K562 (cell line): Measurements from ENCODE around the gene NIN. TPM values are rescaled to one million over a fixed set of nuclear protein-coding genes. Genes with fewer than 3 reads are reported as not detected.

ENCODE experiments used
- BHLHE40 ChIP-seq: IDR thresholded peaks from 2 replicates; pipeline ENCODE4 v1.6.1; 2011; ENCODE audit warnings: low read length, improper control_type of control experiment
- HDAC8 ChIP-seq: fragments of 450-650 bp; IDR thresholded peaks from 2 replicates; pipeline ENCODE4 v1.6.1; 2016; ENCODE audit warnings: mild to moderate bottlenecking, missing genetic modification characterization, moderate library complexity, missing compliant biosample characterization
- TRIM28 ChIP-seq: fragments of 450-650 bp; IDR thresholded peaks from 2 replicates; pipeline ENCODE4 v1.6.1; 2017
- ZEB2 ChIP-seq: fragments of 450-650 bp; IDR thresholded peaks from 2 replicates; pipeline ENCODE4 v1.6.1; 2016
- ZNF280B ChIP-seq: fragments of 250-450 bp; sonication (Bioruptor Pico); IDR thresholded peaks from 2 replicates; pipeline ENCODE4 v1.5.1; 2021; ENCODE audit warnings: mild to moderate bottlenecking
- ZNF354B ChIP-seq: fragments of 250-450 bp; sonication (Bioruptor Pico); IDR thresholded peaks from 2 replicates; pipeline ENCODE4 v1.4.0; 2020
- polyA plus RNA-seq, 8 experiments: library from polyadenylated mRNA; depleted of rRNA in 4 of 8; stranded (reverse) in 5 of 8; unstranded in 3 of 8; fragments of >200 nt; fragmentation: Nextera tagmentation in 2 of 8; fragmentation: Illumina TruSeq in 1 of 8; extraction: Ambion mirVana in 2 of 8; extraction: Trizol in 1 of 8; gene quantifications; 2 replicates each; pipeline versions ENCODE4 v1.2.1 to v1.2.3, GENCODE V29; 2011 to 2014; ENCODE audit warnings: inconsistent platforms in 1 of 8, missing spikeins in 1 of 8
- total RNA-seq, 7 experiments: library from RNA; depleted of rRNA in 6 of 7; stranded (reverse); fragments of >200 nt in 6 of 7; fragmentation: Illumina TruSeq in 2 of 7; extraction: Trizol in 2 of 7; gene quantifications; 2 replicates each; pipeline versions ENCODE4 v1.2.1 to v1.2.3, GENCODE V29; 2011 to 2021; ENCODE audit warnings: low replicate concordance in 1 of 7
- TF ChIP-seq, protein P1 (sequence below): fragments of 450-650 bp; formaldehyde crosslinking; IDR thresholded peaks from 2 replicates; pipeline ENCODE4 v1.4.0; 2020; ENCODE audit warnings: mild to moderate bottlenecking, moderate library complexity
- TF ChIP-seq, protein P2 (sequence below), 2 experiments: fragments of 450-650 bp; IDR thresholded peaks; 2 replicates each; pipeline ENCODE4 v1.6.1; 2016; ENCODE audit warnings: mild to moderate bottlenecking in 2 of 2, borderline replicate concordance in 1 of 2, low read depth in 1 of 2, moderate library complexity in 1 of 2
- TF ChIP-seq, protein P3 (sequence below): sonication (generic); formaldehyde crosslinking; IDR thresholded peaks from 2 replicates; pipeline ENCODE4 v1.8.0; 2022; ENCODE audit warnings: mild to moderate bottlenecking, missing genetic modification reagents
- TF ChIP-seq, protein P4 (sequence below), 3 experiments: fragments of 200-800 bp in 1 of 3; sonication (Bioruptor generic) in 1 of 3; sonication (generic) in 1 of 3; formaldehyde crosslinking in 1 of 3; IDR thresholded peaks; 2 replicates each; pipeline versions ENCODE4 v1.6.1 to v1.8.0; 2016 to 2022; ENCODE audit warnings: mild to moderate bottlenecking in 2 of 3, missing compliant biosample characterization in 2 of 3, missing genetic modification characterization in 2 of 3, missing genetic modification reagents in 1 of 3
- TF ChIP-seq, protein P5 (sequence below): sonication (generic); formaldehyde crosslinking; IDR thresholded peaks from 2 replicates; pipeline ENCODE4 v1.8.0; 2022; ENCODE audit warnings: mild to moderate bottlenecking, low read depth, missing genetic modification reagents

Gene NIN
- total and polyA plus RNA-seq, 9 of the 15 experiments (the other 6 are each of a cell fraction or from before 2014, with no cell fraction given) = 0.84 to 8.4 (median 5.0) TPM

DNA sequence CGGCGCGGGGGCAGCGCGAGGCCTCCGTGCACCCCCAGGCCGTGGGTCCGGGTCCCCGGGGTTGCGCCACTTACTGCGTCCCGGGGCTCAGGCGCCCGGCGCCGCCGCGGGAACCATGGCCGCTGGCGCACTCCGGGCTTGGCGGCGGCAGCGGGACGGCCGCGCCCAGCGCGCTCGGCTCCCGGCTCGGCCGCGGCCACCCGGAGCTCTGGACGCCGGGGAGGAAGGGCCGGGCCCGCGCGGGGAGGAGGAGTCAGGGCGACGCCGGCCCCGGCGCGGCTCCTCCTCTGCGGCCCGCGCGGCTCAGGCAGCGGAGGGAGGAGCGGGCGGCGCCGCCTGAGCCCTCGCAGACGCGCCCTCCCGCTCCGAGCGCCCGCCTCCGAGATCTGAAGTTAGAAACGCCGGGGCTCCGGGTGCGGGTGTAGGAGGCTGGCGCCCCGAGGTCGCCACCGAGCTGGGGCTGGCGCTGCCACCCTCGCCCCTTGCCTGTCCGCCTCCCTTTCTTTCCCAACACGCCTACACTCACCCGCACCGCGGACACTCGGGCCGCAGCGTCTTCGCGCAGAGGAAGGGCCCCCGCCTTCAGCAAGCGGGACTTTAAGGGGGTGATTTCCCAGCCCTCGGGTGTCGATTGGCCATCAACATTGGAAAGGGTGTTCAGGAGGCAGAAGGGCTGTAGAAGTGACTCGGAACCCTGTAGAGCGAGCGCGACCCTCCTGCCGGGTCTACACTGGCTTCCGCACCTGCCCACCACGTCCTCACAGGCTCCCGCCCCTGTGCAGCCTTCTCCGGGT is at the start of gene NIN (continued):
- TF ChIP-seq, protein P1, sequence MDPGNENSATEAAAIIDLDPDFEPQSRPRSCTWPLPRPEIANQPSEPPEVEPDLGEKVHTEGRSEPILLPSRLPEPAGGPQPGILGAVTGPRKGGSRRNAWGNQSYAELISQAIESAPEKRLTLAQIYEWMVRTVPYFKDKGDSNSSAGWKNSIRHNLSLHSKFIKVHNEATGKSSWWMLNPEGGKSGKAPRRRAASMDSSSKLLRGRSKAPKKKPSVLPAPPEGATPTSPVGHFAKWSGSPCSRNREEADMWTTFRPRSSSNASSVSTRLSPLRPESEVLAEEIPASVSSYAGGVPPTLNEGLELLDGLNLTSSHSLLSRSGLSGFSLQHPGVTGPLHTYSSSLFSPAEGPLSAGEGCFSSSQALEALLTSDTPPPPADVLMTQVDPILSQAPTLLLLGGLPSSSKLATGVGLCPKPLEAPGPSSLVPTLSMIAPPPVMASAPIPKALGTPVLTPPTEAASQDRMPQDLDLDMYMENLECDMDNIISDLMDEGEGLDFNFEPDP (CRISPR knock-in tag) = no peak
- TF ChIP-seq, protein P2, sequence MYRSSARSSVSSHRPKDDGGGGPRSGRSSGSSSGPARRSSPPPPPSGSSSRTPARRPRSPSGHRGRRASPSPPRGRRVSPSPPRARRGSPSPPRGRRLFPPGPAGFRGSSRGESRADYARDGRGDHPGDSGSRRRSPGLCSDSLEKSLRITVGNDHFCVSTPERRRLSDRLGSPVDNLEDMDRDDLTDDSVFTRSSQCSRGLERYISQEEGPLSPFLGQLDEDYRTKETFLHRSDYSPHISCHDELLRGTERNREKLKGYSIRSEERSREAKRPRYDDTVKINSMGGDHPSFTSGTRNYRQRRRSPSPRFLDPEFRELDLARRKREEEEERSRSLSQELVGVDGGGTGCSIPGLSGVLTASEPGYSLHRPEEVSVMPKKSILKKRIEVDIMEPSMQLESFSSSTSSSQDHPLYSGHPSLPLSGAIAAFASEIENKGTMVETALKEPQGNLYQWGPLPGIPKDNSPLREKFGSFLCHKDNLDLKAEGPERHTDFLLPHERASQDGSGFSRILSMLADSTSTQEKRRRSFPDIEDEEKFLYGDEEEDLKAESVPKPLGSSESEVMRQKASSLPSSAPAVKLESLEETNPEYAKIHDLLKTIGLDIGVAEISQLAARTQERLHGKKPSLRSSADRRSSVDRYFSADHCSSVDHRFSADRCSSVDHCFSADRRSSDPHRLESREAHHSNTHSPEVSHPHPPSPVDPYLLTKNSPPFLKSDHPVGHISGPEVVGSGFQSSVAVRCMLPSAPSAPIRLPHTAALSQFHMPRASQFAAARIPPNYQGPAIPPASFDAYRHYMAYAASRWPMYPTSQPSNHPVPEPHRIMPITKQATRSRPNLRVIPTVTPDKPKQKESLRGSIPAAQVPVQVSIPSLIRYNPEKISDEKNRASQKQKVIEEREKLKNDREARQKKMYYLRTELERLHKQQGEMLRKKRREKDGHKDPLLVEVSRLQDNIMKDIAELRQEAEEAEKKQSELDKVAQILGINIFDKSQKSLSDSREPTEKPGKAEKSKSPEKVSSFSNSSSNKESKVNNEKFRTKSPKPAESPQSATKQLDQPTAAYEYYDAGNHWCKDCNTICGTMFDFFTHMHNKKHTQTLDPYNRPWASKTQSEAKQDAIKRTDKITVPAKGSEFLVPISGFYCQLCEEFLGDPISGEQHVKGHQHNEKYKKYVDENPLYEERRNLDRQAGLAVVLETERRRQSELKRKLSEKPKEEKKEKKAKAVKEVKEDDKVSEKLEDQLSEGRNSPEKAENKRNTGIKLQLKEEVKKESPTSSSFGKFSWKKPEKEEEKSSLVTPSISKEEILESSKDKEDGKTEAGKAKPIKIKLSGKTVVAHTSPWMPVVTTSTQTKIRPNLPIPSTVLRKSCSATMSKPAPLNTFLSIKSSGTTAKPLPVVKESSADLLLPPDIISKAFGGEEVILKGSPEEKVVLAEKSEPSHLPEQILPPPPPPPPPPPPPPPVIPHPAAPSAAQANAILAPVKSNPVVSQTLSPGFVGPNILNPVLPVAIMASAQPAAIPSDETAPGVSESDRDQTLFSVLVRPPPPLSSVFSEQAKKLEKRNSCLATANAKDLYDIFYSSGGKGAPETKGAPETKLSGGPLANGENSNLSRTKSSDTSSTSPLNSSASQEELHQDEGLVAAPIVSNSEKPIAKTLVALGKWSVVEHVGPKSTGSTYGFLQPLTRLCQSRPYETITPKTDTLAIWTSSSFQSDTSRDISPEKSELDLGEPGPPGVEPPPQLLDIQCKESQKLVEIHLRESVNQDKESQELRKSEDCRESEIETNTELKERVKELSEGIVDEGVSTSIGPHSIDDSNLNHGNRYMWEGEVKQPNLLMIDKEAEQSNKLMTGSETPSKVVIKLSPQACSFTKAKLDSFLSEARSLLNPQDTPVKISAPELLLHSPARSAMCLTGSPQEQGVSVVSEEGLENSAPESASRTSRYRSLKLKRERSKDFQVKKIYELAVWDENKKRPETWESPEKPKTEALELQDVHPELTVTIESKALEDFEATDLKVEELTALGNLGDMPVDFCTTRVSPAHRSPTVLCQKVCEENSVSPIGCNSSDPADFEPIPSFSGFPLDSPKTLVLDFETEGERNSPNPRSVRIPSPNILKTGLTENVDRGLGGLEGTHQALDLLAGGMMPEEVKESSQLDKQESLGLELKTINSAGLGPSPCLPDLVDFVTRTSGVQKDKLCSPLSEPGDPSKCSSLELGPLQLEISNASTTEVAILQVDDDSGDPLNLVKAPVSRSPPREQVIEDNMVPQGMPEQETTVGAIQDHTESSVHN (IDR thresholded peaks at IDR 0.05; ENCODE audit: borderline replicate concordance in 1 of 2, low read depth in 1 of 2) = no peak
- TF ChIP-seq HDAC8 (tag) (no peak), BHLHE40 (no peak), ZNF280B (CRISPR knock-in tag) (no peak), TRIM28 (no peak), ZNF354B (no peak), ZEB2 (no peak)
- TF ChIP-seq, protein P3, sequence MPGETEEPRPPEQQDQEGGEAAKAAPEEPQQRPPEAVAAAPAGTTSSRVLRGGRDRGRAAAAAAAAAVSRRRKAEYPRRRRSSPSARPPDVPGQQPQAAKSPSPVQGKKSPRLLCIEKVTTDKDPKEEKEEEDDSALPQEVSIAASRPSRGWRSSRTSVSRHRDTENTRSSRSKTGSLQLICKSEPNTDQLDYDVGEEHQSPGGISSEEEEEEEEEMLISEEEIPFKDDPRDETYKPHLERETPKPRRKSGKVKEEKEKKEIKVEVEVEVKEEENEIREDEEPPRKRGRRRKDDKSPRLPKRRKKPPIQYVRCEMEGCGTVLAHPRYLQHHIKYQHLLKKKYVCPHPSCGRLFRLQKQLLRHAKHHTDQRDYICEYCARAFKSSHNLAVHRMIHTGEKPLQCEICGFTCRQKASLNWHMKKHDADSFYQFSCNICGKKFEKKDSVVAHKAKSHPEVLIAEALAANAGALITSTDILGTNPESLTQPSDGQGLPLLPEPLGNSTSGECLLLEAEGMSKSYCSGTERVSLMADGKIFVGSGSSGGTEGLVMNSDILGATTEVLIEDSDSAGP (CRISPR knock-in tag) = no peak
- TF ChIP-seq, protein P4, sequence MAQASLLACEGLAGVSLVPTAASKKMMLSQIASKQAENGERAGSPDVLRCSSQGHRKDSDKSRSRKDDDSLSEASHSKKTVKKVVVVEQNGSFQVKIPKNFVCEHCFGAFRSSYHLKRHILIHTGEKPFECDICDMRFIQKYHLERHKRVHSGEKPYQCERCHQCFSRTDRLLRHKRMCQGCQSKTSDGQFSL (CRISPR knock-in tag; IDR thresholded peaks at IDR 0.05) = no peak
- TF ChIP-seq, protein P4 (tag; IDR thresholded peaks at IDR 0.05) = no peak
- TF ChIP-seq, protein P5, sequence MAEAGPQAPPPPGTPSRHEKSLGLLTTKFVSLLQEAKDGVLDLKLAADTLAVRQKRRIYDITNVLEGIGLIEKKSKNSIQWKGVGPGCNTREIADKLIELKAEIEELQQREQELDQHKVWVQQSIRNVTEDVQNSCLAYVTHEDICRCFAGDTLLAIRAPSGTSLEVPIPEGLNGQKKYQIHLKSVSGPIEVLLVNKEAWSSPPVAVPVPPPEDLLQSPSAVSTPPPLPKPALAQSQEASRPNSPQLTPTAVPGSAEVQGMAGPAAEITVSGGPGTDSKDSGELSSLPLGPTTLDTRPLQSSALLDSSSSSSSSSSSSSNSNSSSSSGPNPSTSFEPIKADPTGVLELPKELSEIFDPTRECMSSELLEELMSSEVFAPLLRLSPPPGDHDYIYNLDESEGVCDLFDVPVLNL (CRISPR knock-in tag) = no peak
